Neuronal stem cell (in vitro differentiated cells): ENCODE results near the gene FRYL.
"Not testable (repeated sequence)": the region's sequence is repeated elsewhere in the genome, so short reads cannot be mapped to it uniquely, and the experiment has no call there.

Experiments used
- DNase-seq: peaks from one replicate; pipeline ENCODE4 v3.0.0-alpha.2; 2013; ENCODE audit warnings: low spot score
- H2AFZ ChIP-seq: one replicate; pipeline ENCODE4 v1.6.1; 2013; ENCODE audit warnings: mild to moderate bottlenecking, low read length, inconsistent platforms
- H2AK5ac ChIP-seq: 2 replicates; pipeline ENCODE4 v1.6.1; 2013; ENCODE audit warnings: low read depth, mild to moderate bottlenecking, inconsistent platforms, low read length, moderate library complexity, mixed read lengths
- H2BK120ac ChIP-seq: 2 replicates; pipeline ENCODE4 v1.6.1; 2013; ENCODE audit warnings: low read depth, mild to moderate bottlenecking, inconsistent platforms, low read length, moderate library complexity, mixed read lengths
- H2BK12ac ChIP-seq: one replicate; pipeline ENCODE4 v1.6.1; 2013; ENCODE audit warnings: low read length, inconsistent platforms
- H2BK15ac ChIP-seq: 2 replicates; pipeline ENCODE4 v1.6.1; 2013; ENCODE audit warnings: mild to moderate bottlenecking, low read length, inconsistent platforms, mixed read lengths
- H2BK5ac ChIP-seq: one replicate; pipeline ENCODE4 v1.6.1; 2013; ENCODE audit warnings: inconsistent platforms, mild to moderate bottlenecking, low read length, moderate library complexity
- H3K14ac ChIP-seq: one replicate; pipeline ENCODE4 v1.6.1; 2013; ENCODE audit warnings: low read length, inconsistent platforms
- H3K18ac ChIP-seq: 2 replicates; pipeline ENCODE4 v1.6.1; 2013; ENCODE audit warnings: low read length, inconsistent platforms
- H3K23ac ChIP-seq: 2 replicates; pipeline ENCODE4 v1.6.1; 2013; ENCODE audit warnings: low read depth, mild to moderate bottlenecking, mixed read lengths, low read length, inconsistent platforms; ENCODE audit not compliant: poor library complexity
- H3K27ac ChIP-seq: replicated peaks from 3 replicates; pipeline ENCODE4 v1.5.1; 2013; ENCODE audit warnings: low read length, inconsistent platforms
- H3K27me3 ChIP-seq, 3 experiments: 2 replicates each; pipeline ENCODE4 v1.6.1; 2013; ENCODE audit warnings: low read length in 3 of 3, mild to moderate bottlenecking in 2 of 3, inconsistent platforms in 1 of 3, low read depth in 1 of 3, mixed read lengths in 1 of 3, moderate library complexity in 1 of 3; ENCODE audit not compliant: control insufficient read depth in 3 of 3, insufficient read depth in 3 of 3
- H3K36me3 ChIP-seq, 2 donors: replicated peaks in 1 of 2; 2 replicates each; pipeline ENCODE4 v1.6.1; 2013; ENCODE audit warnings: low read length in 2 of 2; ENCODE audit not compliant: control insufficient read depth in 2 of 2, insufficient read depth in 2 of 2
- H3K4ac ChIP-seq: 2 replicates; pipeline ENCODE4 v1.6.1; 2013; ENCODE audit warnings: inconsistent platforms, mild to moderate bottlenecking, low read length, moderate library complexity
- H3K4me1 ChIP-seq, 2 donors: 1 replicate in 1 of 2; 2 replicates in 1 of 2; pipeline ENCODE4 v1.6.1; 2013; ENCODE audit warnings: low read length in 2 of 2, low read depth in 1 of 2; ENCODE audit not compliant: control insufficient read depth in 2 of 2, insufficient read depth in 1 of 2
- H3K4me2 ChIP-seq: one replicate; pipeline ENCODE4 v1.6.1; 2013; ENCODE audit warnings: mild to moderate bottlenecking, low read length, inconsistent platforms; ENCODE audit not compliant: insufficient read depth, poor library complexity, severe bottlenecking
- H3K4me3 ChIP-seq, 2 donors: 2 replicates each; pipeline ENCODE4 v1.5.1; 2013; ENCODE audit warnings: low read length in 2 of 2, mild to moderate bottlenecking in 2 of 2, inconsistent platforms in 1 of 2, moderate library complexity in 1 of 2
- H3K79me1 ChIP-seq: one replicate; pipeline ENCODE4 v1.6.1; 2013; ENCODE audit warnings: low read depth, mild to moderate bottlenecking, inconsistent platforms, low read length, moderate library complexity
- H3K9ac ChIP-seq: one replicate; pipeline ENCODE4 v1.6.1; 2013; ENCODE audit warnings: mild to moderate bottlenecking, low read depth, low read length, inconsistent platforms; ENCODE audit not compliant: poor library complexity
- H3K9me3 ChIP-seq, 2 donors: replicated peaks in 1 of 2; 2 replicates each; pipeline versions ENCODE3 to v1.6.1; 2013; ENCODE audit warnings: low read length in 2 of 2, mild to moderate bottlenecking in 2 of 2, inconsistent platforms in 1 of 2, low read depth in 1 of 2, mixed read lengths in 1 of 2, moderate library complexity in 1 of 2; ENCODE audit not compliant: control insufficient read depth in 2 of 2, insufficient read depth in 1 of 2
- H4K8ac ChIP-seq: one replicate; pipeline ENCODE4 v1.6.1; 2013; ENCODE audit warnings: low read depth, mild to moderate bottlenecking, inconsistent platforms, low read length, moderate library complexity
- H4K91ac ChIP-seq: one replicate; pipeline ENCODE4 v1.6.1; 2013; ENCODE audit warnings: low read length, low read depth, mild to moderate bottlenecking, inconsistent platforms; ENCODE audit not compliant: poor library complexity
- WGBS, 2 donors: extraction: QIAGEN DNeasy Blood & Tissue Kit; methylation state at CpG; one replicate each; pipeline ENCODE4 v1.1.7; 2013; ENCODE audit warnings: missing lambda C conversion rate in 2 of 2, mixed read lengths in 1 of 2; ENCODE audit not compliant: insufficient read length in 2 of 2, insufficient replicate concordance in 1 of 2; ENCODE audit errors: extremely low coverage in 2 of 2; 5-methylcytosine and 5-hydroxymethylcytosine counted together

Gene FRYL

DNA sequence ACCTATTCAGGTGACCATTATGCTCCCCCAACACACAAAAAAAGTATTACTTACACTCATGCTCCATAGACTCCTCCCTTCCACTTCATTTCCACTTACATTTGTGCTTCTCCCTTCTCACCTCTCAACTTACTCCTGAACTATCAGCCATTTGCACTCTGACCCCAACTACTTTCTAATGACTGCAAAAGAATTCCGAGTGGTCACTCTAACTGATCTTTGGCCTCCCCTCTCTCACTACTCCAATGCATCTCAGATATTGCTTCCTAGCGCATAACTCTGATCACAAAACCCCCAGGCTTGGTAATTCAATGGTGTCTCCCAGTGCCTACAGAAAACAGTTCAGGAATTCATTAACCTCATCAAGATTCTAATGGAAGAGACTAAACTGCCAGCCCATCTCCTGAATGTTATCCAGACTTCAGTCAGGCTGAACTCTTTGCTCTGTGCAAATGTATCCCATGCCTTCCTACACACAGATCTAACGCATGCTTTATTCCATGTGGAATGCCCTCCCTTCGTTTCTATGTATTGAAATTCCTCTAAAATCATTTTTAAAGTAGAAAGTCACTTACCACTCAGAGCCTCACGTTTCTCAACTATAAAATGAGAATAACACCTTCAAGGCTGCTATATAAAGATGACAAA lies 61.1 kb downstream of the FRYL start:
- no peak for DNase-seq
- no peak overlapping the region for H2BK5ac ChIP-seq
- H3K14ac ChIP-seq = no peak overlapping the region
- no peak overlapping the region for H4K91ac ChIP-seq
- H3K9ac ChIP-seq = no peak overlapping the region
- H3K4me3 ChIP-seq = no peak overlapping the region
- no peak overlapping the region for H2BK12ac ChIP-seq
- peaks cover 2 to 7% of the 10 kb centered on the region in 2 donors for H3K4me1 ChIP-seq
- no peak overlapping the region for H2BK15ac ChIP-seq
- H2AK5ac ChIP-seq = no peak overlapping the region
- H3K27me3 ChIP-seq = no peaks in the 10 kb centered on the region
- no peaks in the 10 kb centered on the region for H3K36me3 ChIP-seq
- no peak overlapping the region for H2BK120ac ChIP-seq
- no peak overlapping the region for H2AFZ ChIP-seq
- H3K79me1 ChIP-seq = no peaks in the 10 kb centered on the region
- no peak overlapping the region for H3K27ac ChIP-seq
- no CpG with 5 or more reads among the region's 5 CpGs for WGBS, 2 donors
- no peak overlapping the region for H3K23ac ChIP-seq
- H3K4me2 ChIP-seq = no peak overlapping the region
- no peak overlapping the region for H3K4ac ChIP-seq
- peaks cover 0 to 5% of the 10 kb centered on the region in 2 donors for H3K9me3 ChIP-seq
- H4K8ac ChIP-seq = no peak overlapping the region
- H3K18ac ChIP-seq = no peak overlapping the region

DNA sequence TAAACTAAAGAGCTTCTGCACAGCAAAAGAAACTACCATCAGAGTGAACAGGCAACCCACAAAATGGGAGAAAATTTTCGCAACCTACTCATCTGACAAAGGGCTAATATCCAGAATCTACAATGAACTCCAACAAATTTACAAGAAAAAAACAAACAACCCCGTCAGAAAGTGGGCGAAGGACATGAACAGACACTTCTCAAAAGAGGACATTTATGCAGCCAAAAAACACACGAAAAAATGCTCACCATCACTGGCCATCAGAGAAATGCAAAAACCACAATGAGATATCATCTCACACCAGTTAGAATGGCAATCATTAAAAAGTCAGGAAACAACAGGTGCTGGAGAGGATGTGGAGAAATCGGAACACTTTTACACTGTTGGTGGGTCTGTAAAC lies 63.8 kb downstream of the FRYL start:
- H4K91ac ChIP-seq, H3K14ac ChIP-seq, H3K9me3 ChIP-seq, H3K27ac ChIP-seq, H3K36me3 ChIP-seq, H3K4me3 ChIP-seq, DNase-seq, H3K18ac ChIP-seq, H3K4me2 ChIP-seq, H3K79me1 ChIP-seq, H2BK5ac ChIP-seq, H2BK12ac ChIP-seq, H3K27me3 ChIP-seq, H2BK120ac ChIP-seq, H3K4me1 ChIP-seq, H2AFZ ChIP-seq, H3K9ac ChIP-seq, H4K8ac ChIP-seq, H3K4ac ChIP-seq, H2BK15ac ChIP-seq, H2AK5ac ChIP-seq, H3K23ac ChIP-seq: not testable (repeated sequence)
- WGBS, 2 donors = no CpG with 5 or more reads among the region's 5 CpGs

DNA sequence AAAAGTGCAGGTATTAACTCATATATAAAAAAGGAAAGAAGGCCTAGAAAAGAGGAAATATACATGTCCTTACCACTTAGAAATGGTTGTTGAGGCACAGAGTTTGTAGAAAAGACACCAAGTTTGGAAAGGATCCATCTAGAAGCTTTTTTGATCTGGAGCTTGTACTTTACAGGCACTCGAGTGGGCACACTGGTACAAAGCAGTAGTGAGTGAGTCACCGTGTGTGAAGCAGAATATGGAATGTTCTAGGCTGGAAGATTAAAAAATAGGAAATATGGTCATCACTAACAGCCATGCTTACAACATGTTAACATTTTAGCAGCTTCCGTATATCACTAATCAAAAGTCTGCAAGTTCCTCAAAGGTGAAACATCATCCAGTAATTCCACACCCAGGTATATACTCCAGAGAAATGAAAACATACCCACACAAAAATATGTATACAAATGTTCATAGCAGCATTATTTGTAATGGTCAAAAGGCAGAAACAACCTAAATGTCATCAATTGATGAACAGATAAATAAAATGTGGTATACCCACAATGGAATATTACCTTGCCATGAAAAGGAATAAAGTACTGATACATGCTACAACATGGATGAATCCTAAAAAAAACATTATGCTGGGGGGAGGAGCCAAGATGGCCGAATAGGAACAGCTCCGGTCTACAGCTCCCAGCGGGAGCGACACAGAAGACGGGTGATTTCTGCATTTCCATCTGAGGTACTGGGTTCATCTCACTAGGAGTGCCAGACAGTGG lies 69.5 kb downstream of the FRYL start:
- DNase-seq = no peak
- H2BK5ac ChIP-seq = no peak overlapping the region
- H2BK120ac ChIP-seq = no peak overlapping the region
- no peaks in the 10 kb centered on the region for H3K27me3 ChIP-seq
- H3K4ac ChIP-seq = no peak overlapping the region
- peaks cover 0 to 3% of the 10 kb centered on the region in 2 donors for H3K4me1 ChIP-seq
- H3K79me1 ChIP-seq = peaks cover 1% of the 10 kb centered on the region
- no peak overlapping the region for H3K23ac ChIP-seq
- no peak overlapping the region for H2AFZ ChIP-seq
- no peak overlapping the region for H3K9ac ChIP-seq
- peaks cover 4 to 31% of the 10 kb centered on the region in 2 donors for H3K36me3 ChIP-seq
- H4K8ac ChIP-seq = no peak overlapping the region
- no peak overlapping the region for H3K14ac ChIP-seq
- H4K91ac ChIP-seq = no peak overlapping the region
- no peak overlapping the region for H2AK5ac ChIP-seq
- H3K27ac ChIP-seq = no peak overlapping the region
- no peak overlapping the region for H2BK15ac ChIP-seq
- no CpG with 5 or more reads among the region's 8 CpGs for whole genome bisulfite sequencing, 2 donors
- no peak overlapping the region for H3K4me2 ChIP-seq
- no peak overlapping the region for H3K18ac ChIP-seq
- peaks cover 0 to 9% of the 10 kb centered on the region in 2 donors for H3K9me3 ChIP-seq
- no peak overlapping the region for H3K4me3 ChIP-seq
- no peak overlapping the region for H2BK12ac ChIP-seq

DNA sequence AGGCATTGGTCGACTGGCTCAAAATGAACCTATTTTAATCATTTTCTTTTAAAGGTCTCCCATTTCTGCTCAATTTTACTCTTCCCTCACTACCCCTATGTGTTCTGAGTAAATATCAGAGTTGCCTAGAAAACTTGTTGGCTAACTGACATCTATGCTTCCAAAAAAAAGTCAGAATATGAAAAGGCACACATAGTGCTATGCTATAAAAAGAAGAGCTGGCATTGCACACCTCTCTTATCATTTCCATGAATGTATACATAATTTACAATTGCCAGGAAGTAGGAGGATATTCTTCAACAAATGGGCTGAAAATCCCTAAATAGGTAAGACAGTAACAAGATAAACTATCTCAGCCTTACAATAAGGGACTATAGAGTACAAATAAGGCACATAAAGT lies 70.2 kb downstream of the FRYL start:
- Histone ChIP-seq H2AK5ac (no peak overlapping the region), H3K4ac (no peak overlapping the region)
- WGBS, 2 donors = no CpG with 5 or more reads among the region's 1 CpG

More for the DNA sequence above, 70.2 kb downstream of the FRYL start:
- no peak overlapping the region for H3K27ac ChIP-seq
- peaks cover 0 to 3% of the 10 kb centered on the region in 2 donors for H3K4me1 ChIP-seq
- H3K27me3 ChIP-seq = no peaks in the 10 kb centered on the region
- H2BK12ac ChIP-seq = no peak overlapping the region
- H3K4me2 ChIP-seq = no peak overlapping the region
- no peak overlapping the region for H3K4me3 ChIP-seq
- peaks cover 4 to 31% of the 10 kb centered on the region in 2 donors for H3K36me3 ChIP-seq
- H3K79me1 ChIP-seq = peaks cover 1% of the 10 kb centered on the region
- no peak overlapping the region for H4K91ac ChIP-seq
- no peak overlapping the region for H4K8ac ChIP-seq
- no peak overlapping the region for H2BK15ac ChIP-seq
- DNase-seq = no peak
- H2BK120ac ChIP-seq = no peak overlapping the region
- H3K23ac ChIP-seq = no peak overlapping the region
- no peak overlapping the region for H2BK5ac ChIP-seq
- H3K18ac ChIP-seq = no peak overlapping the region
- H3K14ac ChIP-seq = no peak overlapping the region
- H2AFZ ChIP-seq = no peak overlapping the region
- no peak overlapping the region for H3K9ac ChIP-seq
- peaks cover 0 to 9% of the 10 kb centered on the region in 2 donors for H3K9me3 ChIP-seq
